ENCODE results near the gene SCN1A.

GRCh38 chr2:166032361-166032760, 95.5 kb downstream of the SCN1A start:
- TF ChIP-seq CTCF (optimal IDR thresholded peaks at IDR 0.05 in 1 of 3, IDR thresholded peaks at IDR 0.05 in 1 of 3, conservative IDR thresholded peaks at IDR 0.05 in 1 of 3; ENCODE audit: extremely low read depth in 1 of 3, insufficient read depth in 2 of 3, low read length in 3 of 3) = no peak
- TF ChIP-seq EZH2 (IDR thresholded peaks at IDR 0.05; ENCODE audit: low read length) = no peak
